ENCODE results near the gene PYHIN1.
"Not testable (repeated sequence)": the region's sequence is repeated elsewhere in the genome, so short reads cannot be mapped to it uniquely, and the experiment has no call there.

PYHIN1 gene

GRCh38 chr1:158984386-158984785 is 53.0 kb downstream of the PYHIN1 start:
- no peak for DNase-seq

GRCh38 chr1:158989424-158989823 is 58.1 kb downstream of the PYHIN1 start:
- no peak for DNase-seq

GRCh38 chr1:158992787-158993312 is 61.5 kb downstream of the PYHIN1 start:
- no peak for DNase-seq

- no peak for DNase-seq
These were observed 65.6 kb downstream of the PYHIN1 start for GRCh38 chr1:158996998-158997397.

- DNase-seq, result no peak
These were observed 66.9 kb downstream of the PYHIN1 start for GRCh38 chr1:158998037-158998780.

- peak; percentile 29 for DNase-seq
These were observed 67.4 kb downstream of the PYHIN1 start for GRCh38 chr1:158998781-158999161.

GRCh38 chr1:158999316-159000069 is 68.1 kb downstream of the PYHIN1 start:
- DNase-seq, result no peak

- no peak for DNase-seq
These were observed 68.7 kb downstream of the PYHIN1 start for GRCh38 chr1:159000070-159000409.

- DNase-seq, result no peak
These were observed 69.3 kb downstream of the PYHIN1 start for GRCh38 chr1:159000625-159001024.

GRCh38 chr1:159005161-159005560 is 73.8 kb downstream of the PYHIN1 start:
- no peak for DNase-seq

GRCh38 chr1:159005676-159006075 is 74.3 kb downstream of the PYHIN1 start:
- DNase-seq, result no peak

GRCh38 chr1:159006210-159006807 is 75.0 kb downstream of the PYHIN1 start:
- not testable (repeated sequence) for DNase-seq

- DNase-seq, result no peak
These were observed 76.4 kb downstream of the PYHIN1 start for GRCh38 chr1:159007726-159008125.

GRCh38 chr1:159008744-159009188 is 77.4 kb downstream of the PYHIN1 start:
- no peak for DNase-seq

GRCh38 chr1:159009287-159009686 is 77.9 kb downstream of the PYHIN1 start:
- DNase-seq, result no peak

- DNase-seq, result no peak
These were observed 78.5 kb downstream of the PYHIN1 start, which contains the start of gene IFI16 for GRCh38 chr1:159009704-159010361. Gene IFI16, plus strand, starts transcription at chr1:159009907. Its CDS starts 4,774 bp downstream, at chr1:159014681.

GRCh38 chr1:159010391-159010790 is 79.0 kb downstream of the PYHIN1 start:
- no peak for DNase-seq

- DNase-seq, result not testable (repeated sequence)
These were observed 79.6 kb downstream of the PYHIN1 start for GRCh38 chr1:159011001-159011400.

GRCh38 chr1:159011751-159012150 is 80.4 kb downstream of the PYHIN1 start:
- no peak for DNase-seq

- DNase-seq, result no peak
These were observed 81.1 kb downstream of the PYHIN1 start for GRCh38 chr1:159012495-159012894.

- DNase-seq, result no peak
These were observed 82.7 kb downstream of the PYHIN1 start for GRCh38 chr1:159014003-159014571.

GRCh38 chr1:159014851-159015250 is 83.5 kb downstream of the PYHIN1 start:
- DNase-seq, result no peak

GRCh38 chr1:159015440-159015909 is 84.1 kb downstream of the PYHIN1 start:
- DNase-seq, result no peak
